D721Med (cell line): ENCODE measurements around the gene HOXB8.

ENCODE experiments used
- DNase-seq: peaks from one replicate; pipeline ENCODE4 v3.0.0; 2011; ENCODE audit warnings: low spot score; ENCODE audit not compliant: insufficient read length
- FAIRE-seq: peaks from 2 replicates; lab custom pipeline; 2011; peaks lifted over from hg19 to GRCh38; lab: Jason Lieb, UNC
- CTCF ChIP-seq: IDR thresholded peaks from 2 replicates; pipeline ENCODE4 v1.5.1; 2012; ENCODE audit warnings: mild to moderate bottlenecking, control low read depth; ENCODE audit not compliant: insufficient read depth; ENCODE audit errors: missing control alignments

The HOXB8 gene

DNA sequence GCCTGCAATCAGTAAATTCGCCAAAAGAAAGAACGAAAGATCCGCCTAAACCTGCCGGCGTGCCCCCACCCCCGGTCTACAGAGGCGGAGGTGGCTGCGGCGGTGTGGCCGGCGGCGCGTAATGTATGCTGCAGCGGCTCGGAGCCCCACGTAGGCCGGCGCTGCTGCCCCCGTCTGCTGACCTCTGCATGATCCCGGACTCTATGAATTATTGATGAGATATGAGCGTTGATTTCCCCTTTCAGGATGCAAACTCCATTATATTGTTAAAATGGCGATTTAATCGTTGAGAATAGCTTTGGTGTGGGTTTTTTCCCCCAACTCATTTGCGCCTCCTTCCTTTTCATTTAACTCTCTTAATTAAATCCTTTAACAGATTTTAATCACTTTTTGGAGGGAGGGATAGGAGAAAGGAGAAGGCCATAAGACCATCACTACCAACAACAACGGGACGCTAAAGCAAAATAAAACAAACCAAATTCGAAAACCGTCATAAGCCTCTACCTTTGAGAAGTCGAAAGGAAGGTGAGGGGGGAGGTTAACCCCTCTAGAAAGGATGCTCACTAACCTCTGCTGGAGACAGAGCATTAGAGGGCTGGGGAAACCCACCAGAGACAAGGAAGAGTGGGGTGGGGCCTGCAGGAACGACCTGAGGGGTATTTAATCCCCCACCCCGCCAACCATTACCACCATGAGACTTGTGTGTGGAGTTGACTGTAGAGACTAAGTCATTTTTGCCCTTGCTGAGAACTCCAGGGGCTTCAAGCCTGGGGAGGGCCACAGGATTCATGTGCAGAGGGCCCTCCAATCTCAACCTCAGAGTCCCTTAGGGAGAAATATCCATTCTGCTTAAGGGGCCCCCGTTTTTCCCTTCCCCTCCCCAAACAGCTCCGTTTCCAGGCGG, 28.5 kb downstream of the HOXB8 start:
- DNase-seq (no peak), FAIRE-seq (no peak)
- no peak for TF ChIP-seq CTCF

- no peak for FAIRE-seq
- TF ChIP-seq CTCF: no peak
Observed at GRCh38 chr17:48584223-48584741, 30.8 kb downstream of the HOXB8 start.

DNA sequence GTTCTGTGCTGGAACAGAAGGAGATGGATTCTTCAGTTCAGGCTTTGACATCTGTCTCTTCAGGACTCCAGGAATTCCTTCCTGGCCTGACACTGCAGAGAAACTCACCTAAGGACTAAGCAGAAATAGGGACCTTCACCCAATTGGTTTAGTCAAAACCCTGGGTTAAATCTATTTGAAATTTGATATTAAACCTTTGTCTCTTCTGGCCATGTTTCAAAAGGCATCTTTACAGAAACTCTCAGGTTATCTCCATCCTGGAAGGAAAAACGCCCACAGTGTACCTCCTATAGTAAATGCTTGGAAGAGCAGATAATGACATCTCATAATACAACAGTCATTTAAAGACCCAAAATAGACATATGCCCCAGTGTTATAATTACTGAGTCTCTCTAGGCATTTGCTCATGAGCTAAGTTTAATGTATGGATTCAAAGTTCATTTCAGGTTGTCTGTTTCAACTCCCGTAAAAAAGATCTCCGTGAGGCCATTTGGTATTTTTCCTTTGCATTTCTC, 31.3 kb downstream of the HOXB8 start:
- TF ChIP-seq CTCF: no peak
- FAIRE-seq (no peak), DNase-seq (no peak)

More at GRCh38 chr17:48584223-48584741, 30.8 kb downstream of the HOXB8 start:
- DNase-seq: no peak

DNA sequence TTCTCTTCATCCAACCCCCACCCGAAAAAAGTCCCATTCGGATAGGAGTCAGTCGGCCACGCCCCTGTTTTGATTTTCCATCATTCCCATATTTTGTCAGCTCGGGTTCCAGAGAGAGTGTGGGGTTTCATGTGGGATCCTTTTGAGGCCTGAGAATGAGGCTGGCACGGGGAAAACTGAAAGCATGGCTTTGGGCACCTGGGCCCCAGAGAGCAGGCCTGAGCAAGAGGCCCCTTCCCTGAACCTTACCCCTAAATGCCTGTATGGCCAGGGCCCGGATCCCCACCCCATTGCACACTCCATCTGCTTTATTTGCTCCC, 32.4 kb downstream of the HOXB8 start:
- no peak for TF ChIP-seq CTCF
- FAIRE-seq: no peak
- no peak for DNase-seq

- no peak for TF ChIP-seq CTCF
- FAIRE-seq: no peak
- DNase-seq: no peak
Observed at GRCh38 chr17:48579760-48580554, 35.1 kb downstream of the HOXB8 start.

- FAIRE-seq (no peak), DNase-seq (no peak)
- no peak for TF ChIP-seq CTCF
Observed at GRCh38 chr17:48579471-48579759, 35.7 kb downstream of the HOXB8 start.
